DMS 273 (cell line): ENCODE data around the gene CD8B.
A peak's percentile ranks its signal among the peaks of the same experiment; 100 is the strongest.
"Not testable (repeated sequence)": the region's sequence is repeated elsewhere in the genome, so short reads cannot be mapped to it uniquely, and the experiment has no call there.

Experiments used
- DNase-seq: peaks from one replicate; lab custom pipeline; 2025; ENCODE audit not compliant: unreplicated experiment; lab: John Stamatoyannopoulos, UW

Gene CD8B

GRCh38 chr2:86836915-86837695, 24.6 kb downstream of the CD8B start:
- DNase-seq, result not testable (repeated sequence)

- DNase-seq, result not testable (repeated sequence)
These were observed 26.2 kb downstream of the CD8B start for GRCh38 chr2:86835548-86835889.

- no peak for DNase-seq
These were observed 28.4 kb downstream of the CD8B start for GRCh38 chr2:86833315-86833714.

- DNase-seq, result no peak
These were observed 29.2 kb downstream of the CD8B start for GRCh38 chr2:86832334-86833096.

GRCh38 chr2:86831537-86831936, 30.1 kb downstream of the CD8B start:
- DNase-seq, result no peak

- DNase-seq, result no peak
These were observed 34.7 kb downstream of the CD8B start for GRCh38 chr2:86826951-86827350.

GRCh38 chr2:86825693-86826381, 35.8 kb downstream of the CD8B start:
- no peak for DNase-seq

- DNase-seq, result no peak
These were observed 36.5 kb downstream of the CD8B start for GRCh38 chr2:86825036-86825692.

GRCh38 chr2:86822668-86823345, 38.9 kb downstream of the CD8B start:
- DNase-seq, result no peak

- no peak for DNase-seq
These were observed 39.8 kb downstream of the CD8B start for GRCh38 chr2:86821842-86822241.

- DNase-seq, result no peak
These were observed 40.4 kb downstream of the CD8B start for GRCh38 chr2:86821306-86821705.

- DNase-seq, result no peak
These were observed 42.7 kb downstream of the CD8B start for GRCh38 chr2:86818957-86819356.

GRCh38 chr2:86818114-86818801, 43.4 kb downstream of the CD8B start:
- no peak for DNase-seq

GRCh38 chr2:86815611-86816010, 46.1 kb downstream of the CD8B start:
- no peak for DNase-seq

- DNase-seq, result no peak
These were observed 52.1 kb downstream of the CD8B start for GRCh38 chr2:86809481-86810121.

GRCh38 chr2:86808315-86809161, 53.1 kb downstream of the CD8B start:
- peak; percentile 93 for DNase-seq

- DNase-seq, result peak; percentile 84
These were observed 54.0 kb downstream of the CD8B start for GRCh38 chr2:86807468-86808275.

- DNase-seq, result no peak
These were observed 54.6 kb downstream of the CD8B start for GRCh38 chr2:86807133-86807467.
